Liver (tissue), 9 donors: ENCODE measurements around the gene CACNB1. TPM values are rescaled to one million over a fixed set of nuclear protein-coding genes. Genes with fewer than 3 reads are reported as not detected.

Source experiments
- DNase-seq: peaks from one replicate; pipeline ENCODE4 v3.0.0-alpha.2; 2017; ENCODE audit warnings: low spot score
- H3K27ac ChIP-seq, 2 donors: one replicate each; pipeline ENCODE4 v1.7.0; 2013; ENCODE audit warnings: inconsistent platforms in 2 of 2, low read length in 2 of 2, control low read depth in 1 of 2, low read depth in 1 of 2, mild to moderate bottlenecking in 1 of 2
- H3K27me3 ChIP-seq, 4 donors: one replicate each; pipeline versions ENCODE4 v1.6.1 to v1.7.0; 2013; ENCODE audit warnings: low read length in 3 of 4, inconsistent platforms in 1 of 4, mild to moderate bottlenecking in 1 of 4, moderate library complexity in 1 of 4; ENCODE audit not compliant: control insufficient read depth in 4 of 4, insufficient read depth in 4 of 4
- H3K36me3 ChIP-seq, 4 donors: one replicate each; pipeline versions ENCODE4 v1.6.1 to v1.7.0; 2013; ENCODE audit warnings: low read length in 3 of 4, mild to moderate bottlenecking in 3 of 4, low read depth in 1 of 4, moderate library complexity in 1 of 4; ENCODE audit not compliant: control insufficient read depth in 4 of 4, insufficient read depth in 3 of 4
- H3K4me1 ChIP-seq, 4 donors: one replicate each; pipeline versions ENCODE4 v1.6.1 to v1.7.0; 2013; ENCODE audit warnings: low read length in 3 of 4, mild to moderate bottlenecking in 3 of 4, moderate library complexity in 1 of 4; ENCODE audit not compliant: control insufficient read depth in 4 of 4, insufficient read depth in 4 of 4
- H3K4me3 ChIP-seq, 3 donors: one replicate each; pipeline versions ENCODE4 v1.6.1 to v1.7.0; 2013; ENCODE audit warnings: low read length in 3 of 3, control low read depth in 1 of 3, low read depth in 1 of 3, mild to moderate bottlenecking in 1 of 3
- H3K9ac ChIP-seq, 2 donors: one replicate each; pipeline ENCODE4 v1.7.0; 2013; ENCODE audit warnings: low read length in 2 of 2, mild to moderate bottlenecking in 2 of 2, moderate library complexity in 2 of 2, control low read depth in 1 of 2, low read depth in 1 of 2
- H3K9me3 ChIP-seq, 4 donors: one replicate each; pipeline versions ENCODE4 v1.6.1 to v1.7.0; 2013; ENCODE audit warnings: low read length in 3 of 4; ENCODE audit not compliant: control insufficient read depth in 4 of 4
- ATF3 ChIP-seq: IDR thresholded peaks from 2 replicates; pipeline ENCODE4 v1.6.1; 2016; ENCODE audit warnings: antibody characterized with exemption
- CTCF ChIP-seq: fragments of 150-350 bp; IDR thresholded peaks from 2 replicates; pipeline ENCODE4 v1.5.1; 2017; ENCODE audit warnings: improper control_type of control experiment, low read depth, low read length; ENCODE audit not compliant: missing input control
- EGR1 ChIP-seq, 2 donors: IDR thresholded peaks; 2 replicates each; pipeline ENCODE4 v1.6.1; 2016 to 2018; ENCODE audit warnings: antibody characterized with exemption in 2 of 2, low read depth in 2 of 2
- FOXA1 ChIP-seq: IDR thresholded peaks from 2 replicates; pipeline ENCODE4 v1.6.1; 2016; ENCODE audit warnings: antibody characterized with exemption
- FOXA2 ChIP-seq: IDR thresholded peaks from 2 replicates; pipeline ENCODE4 v1.6.1; 2016; ENCODE audit warnings: antibody characterized with exemption
- GABPA ChIP-seq, 2 donors: IDR thresholded peaks in 1 of 2; conservative IDR thresholded peaks in 1 of 2; 2 replicates each; pipeline ENCODE4 v1.6.1; 2016; ENCODE audit warnings: antibody characterized with exemption in 2 of 2, mild to moderate bottlenecking in 1 of 2, moderate library complexity in 1 of 2
- HNF4A ChIP-seq, 2 donors: conservative IDR thresholded peaks; 2 replicates each; pipeline ENCODE4 v1.6.1; 2016; ENCODE audit warnings: antibody characterized with exemption in 2 of 2, mild to moderate bottlenecking in 2 of 2
- JUND ChIP-seq, 2 donors: IDR thresholded peaks; 2 replicates each; pipeline ENCODE4 v1.6.1; 2016; ENCODE audit warnings: antibody characterized with exemption in 2 of 2
- RAD21 ChIP-seq, 2 donors: IDR thresholded peaks; 2 replicates each; pipeline ENCODE4 v1.6.1; 2016; ENCODE audit warnings: antibody characterized with exemption in 2 of 2, mild to moderate bottlenecking in 2 of 2
- REST ChIP-seq: IDR thresholded peaks from 2 replicates; pipeline ENCODE4 v1.6.1; 2016; ENCODE audit warnings: antibody characterized with exemption, mild to moderate bottlenecking
- SP1 ChIP-seq: IDR thresholded peaks from 2 replicates; pipeline ENCODE4 v1.6.1; 2018; ENCODE audit warnings: antibody characterized with exemption, mild to moderate bottlenecking
- TAF1 ChIP-seq: conservative IDR thresholded peaks from 2 replicates; pipeline ENCODE4 v1.6.1; 2016; ENCODE audit warnings: antibody characterized with exemption, mild to moderate bottlenecking
- ZBTB33 ChIP-seq: IDR thresholded peaks from 2 replicates; pipeline ENCODE4 v1.6.1; 2016; ENCODE audit warnings: antibody characterized with exemption
- WGBS: extraction: QIAGEN DNeasy Blood & Tissue Kit; methylation state at CpG from one replicate; pipeline ENCODE4 v1.1.7; 2013; 5-methylcytosine and 5-hydroxymethylcytosine counted together
- polyA plus RNA-seq, 2 donors: library from polyadenylated mRNA; stranded (reverse) in 1 of 2; unstranded in 1 of 2; fragments of 200-250 nt in 1 of 2; fragments of >200 nt in 1 of 2; fragmentation: Nextera tagmentation in 1 of 2; extraction: Ambion mirVana in 1 of 2; gene quantifications; one replicate each; pipeline versions ENCODE4 v1.2.1 to v1.2.3, GENCODE V29; 2013 to 2015
- total RNA-seq, 2 donors: library from RNA; depleted of rRNA; stranded (reverse); fragments of >200 nt; gene quantifications; one replicate each; pipeline ENCODE4 v1.2.3, GENCODE V29; 2014
- donor health status: healthy.
- donor health status: healthy.
- donor health status: healthy.
- donor health status: healthy.
- donor health status: healthy.

CACNB1 gene
- total and polyA plus RNA-seq, 4 donors: 0.05 to 1.3 (median 0.26) TPM

- no peak overlapping the region for H3K9ac ChIP-seq
- H3K27ac ChIP-seq: no peak overlapping the region
Measured at GRCh38 chr17:39212841-39213480, 15.5 kb upstream of the CACNB1 start.

More at GRCh38 chr17:39212841-39213480, 15.5 kb upstream of the CACNB1 start:
- no peak overlapping the region for H3K4me3 ChIP-seq
- no peaks in the 10 kb centered on the region for H3K9me3 ChIP-seq
- H3K27me3 ChIP-seq: peaks cover 0 to 2% (median 0%) of the 10 kb centered on the region in 4 donors
- peaks cover 0 to 5% (median 1%) of the 10 kb centered on the region in 4 donors for H3K4me1 ChIP-seq
- no peak for DNase-seq
- H3K36me3 ChIP-seq: no peaks in the 10 kb centered on the region
- 62% methylated on average over 16 of the region's 16 CpGs for WGBS
- TF ChIP-seq REST (no peak), ZBTB33 (no peak), HNF4A (conservative IDR thresholded peaks at IDR 0.05) (no peak), EGR1 (IDR thresholded peaks at IDR 0.05; ENCODE audit: low read depth in 2 of 2) (no peak), JUND (IDR thresholded peaks at IDR 0.05) (no peak), CTCF (no peak), RAD21 (IDR thresholded peaks at IDR 0.05) (no peak), TAF1 (no peak), FOXA2 (no peak), ATF3 (no peak), SP1 (no peak), FOXA1 (no peak), GABPA (IDR thresholded peaks at IDR 0.05 in 1 of 2, conservative IDR thresholded peaks at IDR 0.05 in 1 of 2) (no peak)
